ENCODE results near the gene ELL.

The ELL gene

GRCh38 chr19:18424890-18425514 lies 96.9 kb downstream of the ELL start:
- no peaks in the 10 kb centered on the region for H3K36me3 ChIP-seq (ENCODE audit: control insufficient read depth in 2 of 2, insufficient read depth in 2 of 2, low read length in 2 of 2)
- no peaks in the 10 kb centered on the region for H3K9me3 ChIP-seq (ENCODE audit: control insufficient read depth in 2 of 2, low read length in 2 of 2)
- H3K27me3 ChIP-seq (ENCODE audit: control insufficient read depth in 1 of 2, insufficient read depth in 2 of 2, low read length in 2 of 2) = no peaks in the 10 kb centered on the region
- peaks cover 62% of the 10 kb centered on the region for H3K4me1 ChIP-seq (ENCODE audit: control insufficient read depth, insufficient read depth, low read length)
- no peak overlapping the region for H3K4me3 ChIP-seq (ENCODE audit: low read length in 2 of 2)
- H3K27ac ChIP-seq (ENCODE audit: low read length) = peak overlapping the region; percentile 67
- no peak overlapping the region for H3K9ac ChIP-seq (ENCODE audit: low read length in 2 of 2)

- Histone ChIP-seq H3K27me3 (ENCODE audit: control insufficient read depth in 1 of 2, insufficient read depth in 2 of 2, low read length in 2 of 2) (no peaks in the 10 kb centered on the region), H3K4me3 (ENCODE audit: low read length in 2 of 2) (no peak overlapping the region), H3K9ac (ENCODE audit: low read length in 2 of 2) (no peak overlapping the region), H3K9me3 (ENCODE audit: control insufficient read depth in 2 of 2, low read length in 2 of 2) (no peaks in the 10 kb centered on the region), H3K36me3 (ENCODE audit: control insufficient read depth in 2 of 2, insufficient read depth in 2 of 2, low read length in 2 of 2) (no peaks in the 10 kb centered on the region), H3K4me1 (ENCODE audit: control insufficient read depth, insufficient read depth, low read length) (peaks cover 60% of the 10 kb centered on the region), H3K27ac (ENCODE audit: low read length) (no peak overlapping the region)
Observed at GRCh38 chr19:18424122-18424889, 97.6 kb downstream of the ELL start.

DNA sequence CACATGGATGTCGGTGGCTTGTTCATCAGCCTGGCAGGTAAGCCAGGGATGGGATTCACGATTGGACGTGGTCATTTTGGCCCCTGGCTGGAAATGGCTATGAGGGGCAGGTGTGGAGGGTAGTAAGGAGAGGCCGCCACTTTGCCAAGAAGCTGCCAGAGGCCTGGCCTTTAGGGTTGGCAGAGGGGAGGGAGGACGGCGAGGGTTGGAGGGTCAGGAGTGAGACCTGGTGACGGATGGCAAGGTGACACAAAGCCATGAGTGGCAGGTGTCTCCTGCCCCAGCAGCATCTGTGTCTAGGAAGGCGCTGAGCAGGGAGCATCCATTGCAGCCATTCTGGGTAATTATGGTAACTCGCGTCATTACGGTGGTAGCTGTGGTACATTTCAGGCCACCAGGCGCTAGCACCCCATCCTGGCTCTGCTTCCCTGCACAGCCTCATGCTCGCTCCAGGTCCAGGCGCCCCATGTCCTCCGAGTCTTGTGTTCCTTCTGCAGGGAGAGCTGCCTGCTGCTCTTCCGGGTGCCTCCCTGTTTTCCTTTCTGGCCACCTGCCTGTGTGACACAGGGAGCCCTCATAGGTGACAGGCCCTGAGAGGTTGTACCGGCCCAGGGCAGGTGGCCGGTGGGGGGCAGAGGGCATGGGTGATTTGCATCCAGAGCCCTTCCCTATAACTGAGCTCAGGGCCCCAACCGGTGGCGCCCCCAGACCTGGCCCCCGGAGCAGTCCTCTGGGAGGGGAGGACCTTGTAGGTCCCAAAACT lies 98.4 kb downstream of the ELL start:
- Histone ChIP-seq H3K4me1 (ENCODE audit: control insufficient read depth, insufficient read depth, low read length) (peaks cover 57% of the 10 kb centered on the region), H3K27ac (ENCODE audit: low read length) (no peak overlapping the region), H3K36me3 (ENCODE audit: control insufficient read depth in 2 of 2, insufficient read depth in 2 of 2, low read length in 2 of 2) (no peaks in the 10 kb centered on the region), H3K4me3 (ENCODE audit: low read length in 2 of 2) (no peak overlapping the region), H3K9me3 (ENCODE audit: control insufficient read depth in 2 of 2, low read length in 2 of 2) (no peaks in the 10 kb centered on the region), H3K9ac (ENCODE audit: low read length in 2 of 2) (no peak overlapping the region), H3K27me3 (ENCODE audit: control insufficient read depth in 1 of 2, insufficient read depth in 2 of 2, low read length in 2 of 2) (peaks cover 3% of the 10 kb centered on the region in 2 donors)

- no peaks in the 10 kb centered on the region for H3K9me3 ChIP-seq (ENCODE audit: control insufficient read depth in 2 of 2, low read length in 2 of 2)
- H3K36me3 ChIP-seq (ENCODE audit: control insufficient read depth in 2 of 2, insufficient read depth in 2 of 2, low read length in 2 of 2) = no peaks in the 10 kb centered on the region
- H3K4me1 ChIP-seq (ENCODE audit: control insufficient read depth, insufficient read depth, low read length) = peaks cover 62% of the 10 kb centered on the region
- no peak overlapping the region for H3K4me3 ChIP-seq (ENCODE audit: low read length in 2 of 2)
- H3K27ac ChIP-seq (ENCODE audit: low read length) = peak overlapping the region; percentile 6
- H3K27me3 ChIP-seq (ENCODE audit: control insufficient read depth in 1 of 2, insufficient read depth in 2 of 2, low read length in 2 of 2) = peaks cover 7 to 10% of the 10 kb centered on the region in 2 donors
- H3K9ac ChIP-seq (ENCODE audit: low read length in 2 of 2) = no peak overlapping the region
Observed at GRCh38 chr19:18422530-18423191, 99.2 kb downstream of the ELL start.

- Histone ChIP-seq H3K9me3 (ENCODE audit: control insufficient read depth in 2 of 2, low read length in 2 of 2) (no peaks in the 10 kb centered on the region), H3K9ac (ENCODE audit: low read length in 2 of 2) (peak overlapping the region in 1 of 2 donors; percentile 9), H3K27me3 (ENCODE audit: control insufficient read depth in 1 of 2, insufficient read depth in 2 of 2, low read length in 2 of 2) (peaks cover 12 to 22% of the 10 kb centered on the region in 2 donors), H3K4me3 (ENCODE audit: low read length in 2 of 2) (no peak overlapping the region), H3K36me3 (ENCODE audit: control insufficient read depth in 2 of 2, insufficient read depth in 2 of 2, low read length in 2 of 2) (no peaks in the 10 kb centered on the region), H3K27ac (ENCODE audit: low read length) (no peak overlapping the region), H3K4me1 (ENCODE audit: control insufficient read depth, insufficient read depth, low read length) (peaks cover 63% of the 10 kb centered on the region)
Observed at GRCh38 chr19:18421371-18421959, 100.4 kb downstream of the ELL start.

GRCh38 chr19:18420930-18421329 lies 100.9 kb downstream of the ELL start:
- Histone ChIP-seq H3K36me3 (ENCODE audit: control insufficient read depth in 2 of 2, insufficient read depth in 2 of 2, low read length in 2 of 2) (no peaks in the 10 kb centered on the region), H3K27me3 (ENCODE audit: control insufficient read depth in 1 of 2, insufficient read depth in 2 of 2, low read length in 2 of 2) (peaks cover 14 to 24% of the 10 kb centered on the region in 2 donors), H3K9me3 (ENCODE audit: control insufficient read depth in 2 of 2, low read length in 2 of 2) (no peaks in the 10 kb centered on the region), H3K4me1 (ENCODE audit: control insufficient read depth, insufficient read depth, low read length) (peaks cover 63% of the 10 kb centered on the region), H3K27ac (ENCODE audit: low read length) (no peak overlapping the region), H3K9ac (ENCODE audit: low read length in 2 of 2) (peak overlapping the region; percentile 5 to 9), H3K4me3 (ENCODE audit: low read length in 2 of 2) (peak overlapping the region in 1 of 2 donors; percentile 76)

GRCh38 chr19:18419699-18420460 lies 102.0 kb downstream of the ELL start:
- Histone ChIP-seq H3K9ac (ENCODE audit: low read length in 2 of 2) (peak overlapping the region in 1 of 2 donors; percentile 63), H3K27ac (ENCODE audit: low read length) (peak overlapping the region; percentile 18), H3K4me3 (ENCODE audit: low read length in 2 of 2) (peak overlapping the region; percentile 60 to 76), H3K9me3 (ENCODE audit: control insufficient read depth in 2 of 2, low read length in 2 of 2) (no peaks in the 10 kb centered on the region), H3K36me3 (ENCODE audit: control insufficient read depth in 2 of 2, insufficient read depth in 2 of 2, low read length in 2 of 2) (no peaks in the 10 kb centered on the region), H3K4me1 (ENCODE audit: control insufficient read depth, insufficient read depth, low read length) (peaks cover 63% of the 10 kb centered on the region), H3K27me3 (ENCODE audit: control insufficient read depth in 1 of 2, insufficient read depth in 2 of 2, low read length in 2 of 2) (peaks cover 14 to 28% of the 10 kb centered on the region in 2 donors)

DNA sequence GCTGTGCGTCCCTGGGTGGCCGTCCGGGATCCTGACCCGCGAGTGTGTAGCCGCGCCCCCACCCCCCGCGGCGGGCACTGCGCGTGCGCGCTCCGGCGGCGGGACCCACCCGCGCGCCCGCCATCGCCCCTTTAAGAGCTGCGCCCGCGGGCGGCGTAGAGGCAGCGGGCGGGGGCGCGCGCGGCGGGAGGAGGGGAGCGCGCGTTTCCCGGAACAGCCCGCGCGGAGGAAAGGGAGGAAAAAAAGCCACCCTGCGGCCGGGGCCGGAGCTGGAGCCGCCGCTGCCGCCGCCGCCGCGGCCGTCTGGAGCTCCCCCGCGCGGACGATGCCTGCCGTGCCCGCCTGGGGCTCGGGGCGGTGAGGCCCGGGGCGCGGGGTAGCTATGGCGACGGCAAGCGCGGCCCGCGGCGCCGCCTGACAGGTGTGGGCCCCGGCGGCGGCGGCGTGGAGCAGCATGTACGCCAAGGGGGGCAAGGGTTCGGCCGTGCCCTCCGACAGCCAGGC lies 102.6 kb downstream of the ELL start, which contains the start of gene SSBP4:
TSS of gene SSBP4 (plus strand) at position 204 of the 504 bp plus-strand sequence. CDS start at position 455, 251 bp downstream.
- peaks cover 14 to 33% of the 10 kb centered on the region in 2 donors for H3K27me3 ChIP-seq (ENCODE audit: control insufficient read depth in 1 of 2, insufficient read depth in 2 of 2, low read length in 2 of 2)
- H3K9ac ChIP-seq (ENCODE audit: low read length in 2 of 2) = peak within 1 kb of the TSS in 1 of 2 donors; percentile 63
- H3K9me3 ChIP-seq (ENCODE audit: control insufficient read depth in 2 of 2, low read length in 2 of 2) = no peaks in the 10 kb centered on the region
- H3K36me3 ChIP-seq (ENCODE audit: control insufficient read depth in 2 of 2, insufficient read depth in 2 of 2, low read length in 2 of 2) = no peaks in the 10 kb centered on the region
- H3K4me3 ChIP-seq (ENCODE audit: low read length in 2 of 2) = peak within 1 kb of the TSS; percentile 62 to 76
- peak within 1 kb of the TSS; percentile 84 for H3K27ac ChIP-seq (ENCODE audit: low read length)
- H3K4me1 ChIP-seq (ENCODE audit: control insufficient read depth, insufficient read depth, low read length) = peaks cover 69% of the 10 kb centered on the region

DNA sequence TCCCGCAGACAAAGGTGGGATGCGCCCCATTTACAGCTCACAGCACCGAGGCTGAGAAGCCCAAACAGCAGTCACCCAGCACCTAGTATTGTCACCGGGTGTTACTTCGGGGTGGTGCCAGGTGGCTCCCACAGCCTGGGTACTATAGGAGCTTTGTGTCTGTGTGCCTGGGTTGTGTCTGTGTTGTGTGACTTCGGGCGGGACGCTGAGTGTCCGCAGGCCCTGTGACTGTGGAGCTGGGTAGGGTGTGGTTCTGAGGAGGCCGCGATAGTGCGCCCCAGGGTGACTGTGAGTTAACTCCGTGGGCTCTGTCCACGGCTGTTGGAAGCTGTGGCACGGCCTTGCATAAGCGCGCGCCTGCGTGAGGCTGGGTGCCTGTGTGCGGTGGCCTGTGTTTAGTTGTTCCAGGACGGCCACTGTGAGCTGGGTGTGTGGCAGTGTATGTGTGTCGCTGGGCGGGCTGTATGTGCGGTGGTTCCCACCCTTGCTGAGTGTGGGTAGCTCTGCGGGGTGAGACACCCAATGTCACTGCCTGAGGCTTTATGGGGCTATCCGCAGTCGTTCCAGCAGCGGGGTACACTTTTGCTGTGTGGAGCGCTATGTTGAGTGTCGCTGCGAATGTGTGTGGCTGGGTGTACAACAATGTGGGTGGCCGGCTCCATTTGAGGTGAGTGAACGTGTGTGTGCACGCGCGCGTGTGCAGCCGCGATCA lies 103.2 kb downstream of the ELL start:
- Histone ChIP-seq H3K4me1 (ENCODE audit: control insufficient read depth, insufficient read depth, low read length) (peaks cover 68% of the 10 kb centered on the region), H3K36me3 (ENCODE audit: control insufficient read depth in 2 of 2, insufficient read depth in 2 of 2, low read length in 2 of 2) (no peaks in the 10 kb centered on the region), H3K27ac (ENCODE audit: low read length) (peak overlapping the region; percentile 84), H3K4me3 (ENCODE audit: low read length in 2 of 2) (peak overlapping the region; percentile 62 to 76), H3K9me3 (ENCODE audit: control insufficient read depth in 2 of 2, low read length in 2 of 2) (no peaks in the 10 kb centered on the region), H3K27me3 (ENCODE audit: control insufficient read depth in 1 of 2, insufficient read depth in 2 of 2, low read length in 2 of 2) (peaks cover 14 to 33% of the 10 kb centered on the region in 2 donors), H3K9ac (ENCODE audit: low read length in 2 of 2) (peak overlapping the region in 1 of 2 donors; percentile 6)
